GM18505 (cell line): ENCODE measurements around the gene FERMT3.
"Not testable (repeated sequence)": the region's sequence is repeated elsewhere in the genome, so short reads cannot be mapped to it uniquely, and the experiment has no call there.

Source experiments
- ATAC-seq: cut with Tn5 transposase; IDR thresholded peaks from one replicate; pipeline ENCODE4 v1.9.1; 2021; ENCODE audit not compliant: unreplicated experiment
- POLR2A ChIP-seq: IDR thresholded peaks from 4 replicates; pipeline ENCODE4 v1.6.1; 2011; ENCODE audit warnings: borderline replicate concordance; ENCODE audit not compliant: insufficient read depth, insufficient read length; ENCODE audit errors: extremely low read depth

Gene FERMT3

GRCh38 chr11:64239662-64240434 is 33.3 kb downstream of the FERMT3 start:
- peak; percentile 2 for ATAC-seq
- TF ChIP-seq POLR2A = no peak

GRCh38 chr11:64240435-64241240 is 34.1 kb downstream of the FERMT3 start, which contains the start of gene FKBP2:
TSS of gene FKBP2 (plus strand) at chr11:64241095. CDS start at chr11:64242388, 1,293 bp downstream.
- ATAC-seq = peak; percentile 54
- TF ChIP-seq POLR2A = peak; percentile 96

GRCh38 chr11:64241241-64241490 is 34.6 kb downstream of the FERMT3 start:
- no peak for ATAC-seq
- no peak for TF ChIP-seq POLR2A

GRCh38 chr11:64241491-64242374 is 35.2 kb downstream of the FERMT3 start:
- TF ChIP-seq POLR2A = peak; percentile 69
- ATAC-seq = peak; percentile 63

- TF ChIP-seq POLR2A = no peak
- no peak for ATAC-seq
Observed at GRCh38 chr11:64243236-64243854, 36.8 kb downstream of the FERMT3 start.

GRCh38 chr11:64244107-64244506 is 37.6 kb downstream of the FERMT3 start:
- ATAC-seq = no peak
- no peak for TF ChIP-seq POLR2A

- no peak for TF ChIP-seq POLR2A
- ATAC-seq = no peak
Observed at GRCh38 chr11:64244966-64245365, 38.4 kb downstream of the FERMT3 start.

- no peak for TF ChIP-seq POLR2A
- ATAC-seq = no peak
Observed at GRCh38 chr11:64245401-64245796, 38.9 kb downstream of the FERMT3 start.

- TF ChIP-seq POLR2A = peak; percentile 52
- no peak for ATAC-seq
Observed at GRCh38 chr11:64245797-64246620, 39.5 kb downstream of the FERMT3 start.

GRCh38 chr11:64246621-64246870 is 40.0 kb downstream of the FERMT3 start:
- ATAC-seq = not testable (repeated sequence)

- ATAC-seq = no peak
- no peak for TF ChIP-seq POLR2A
Observed at GRCh38 chr11:64246871-64247728, 40.6 kb downstream of the FERMT3 start, which contains the start of gene PPP1R14B. TSS of gene PPP1R14B (minus strand) at chr11:64246943. CDS start at chr11:64246673, 270 bp downstream.

GRCh38 chr11:64247729-64248531 is 41.4 kb downstream of the FERMT3 start:
- no peak for ATAC-seq
- no peak for TF ChIP-seq POLR2A
